Psoas muscle (tissue), 8 donors: ENCODE measurements around the gene DCAF16. TPM values are rescaled to one million over a fixed set of nuclear protein-coding genes. Genes with fewer than 3 reads are reported as not detected.
A peak's percentile ranks its signal among the peaks of the same experiment; 100 is the strongest.

Experiments used
- ATAC-seq, 4 donors: fragments of 200-7000 bp; cut with Tn5 transposase; one replicate each; pipeline ENCODE4 v1.9.1; 2020; ENCODE audit warnings: moderate library complexity in 3 of 4, mild to moderate bottlenecking in 2 of 4
- DNase-seq, 2 donors: peaks; one replicate each; pipeline ENCODE4 v3.0.0-alpha.2; 2020
- H3K27ac ChIP-seq: fragments of 200-600 bp; one replicate; pipeline ENCODE4 v1.8.0; 2022
- H3K27me3 ChIP-seq, 3 donors: fragments of 200-600 bp in 1 of 3; one replicate each; pipeline versions ENCODE4 v1.6.1 to v1.8.0; 2013 to 2022; ENCODE audit warnings: low read length in 2 of 3, mild to moderate bottlenecking in 2 of 3, moderate library complexity in 1 of 3; ENCODE audit not compliant: insufficient read depth in 3 of 3
- H3K36me3 ChIP-seq, 2 donors: fragments of 200-600 bp in 1 of 2; one replicate each; pipeline versions ENCODE4 v1.6.1 to v1.8.0; 2013 to 2022; ENCODE audit warnings: low read depth in 1 of 2, mild to moderate bottlenecking in 1 of 2, moderate library complexity in 1 of 2; ENCODE audit not compliant: insufficient read depth in 1 of 2
- H3K4me1 ChIP-seq: fragments of 200-600 bp; one replicate; pipeline ENCODE4 v1.8.0; 2022
- H3K4me3 ChIP-seq: fragments of 200-600 bp; one replicate; pipeline ENCODE4 v1.8.0; 2022; ENCODE audit warnings: mild to moderate bottlenecking
- H3K9me3 ChIP-seq: fragments of 200-600 bp; one replicate; pipeline ENCODE4 v1.8.0; 2022
- WGBS, 3 donors: extraction: QIAGEN DNeasy Blood & Tissue Kit; methylation state at CpG; one replicate each; pipeline versions ENCODE4 v1.1.6 to v1.1.7; 2013; 5-methylcytosine and 5-hydroxymethylcytosine counted together
- intact Hi-C, 2 donors: fragments of 100-400 bp; cut with DNase I; formaldehyde crosslinking; loops; one replicate each; pipeline versions ENCODE4 v1.11.0 to v1.14.2; 2022
- polyA plus RNA-seq, 3 donors: library from polyadenylated mRNA; stranded (reverse); fragments of 200-250 nt; gene quantifications; one replicate each; pipeline ENCODE4 v1.2.3, GENCODE V29; 2013
- total RNA-seq, 4 donors: library from RNA; stranded (reverse); fragmentation: NEBNext Ultra II Directional in 2 of 4; extraction: Animal tissue kit (Norgen Biotek cat#: 25700) in 2 of 4; gene quantifications; one replicate each; pipeline versions ENCODE4 v1.2.1 to v1.2.4, GENCODE V29; 2021 to 2023
- TF ChIP-seq, protein P1 (sequence below): fragments of 200-600 bp; IDR thresholded peaks from one replicate; pipeline ENCODE4 v1.8.0; 2022; ENCODE audit warnings: antibody characterized with exemption
- donor health status: healthy with polysubstance abuse.
- donor health status: DM: no; HTN: no; CAD: no; lungs with moderate emphysema.
- donor health status: Bipolar disorder and iron deficiency.
- donor health status: healthy.
- donor health status: DM: yes; HTN: yes; CAD: no.
- donor health status: DM: no; HTN: no; CAD: no.
- donor health status: DM: no; HTN: no; CAD: no.
- donor health status: DM: yes; HTN: yes; CAD: no.

The DCAF16 gene
- total and polyA plus RNA-seq, 7 donors = 3.7 to 14.8 (median 10.4) TPM

GRCh38 chr4:17765514-17766286, 44.9 kb downstream of the DCAF16 start:
- Histone ChIP-seq H3K4me1 (peaks cover 21% of the 10 kb centered on the region), H3K9me3 (peaks cover 4% of the 10 kb centered on the region), H3K27ac (no peak overlapping the region), H3K27me3 (peaks cover 0 to 2% (median 0%) of the 10 kb centered on the region in 3 donors), H3K36me3 (no peaks in the 10 kb centered on the region), H3K4me3 (no peak overlapping the region)
- ATAC-seq (no peak), DNase-seq (no peak)
- intact Hi-C loops = no loop called here
- TF ChIP-seq, protein P1, sequence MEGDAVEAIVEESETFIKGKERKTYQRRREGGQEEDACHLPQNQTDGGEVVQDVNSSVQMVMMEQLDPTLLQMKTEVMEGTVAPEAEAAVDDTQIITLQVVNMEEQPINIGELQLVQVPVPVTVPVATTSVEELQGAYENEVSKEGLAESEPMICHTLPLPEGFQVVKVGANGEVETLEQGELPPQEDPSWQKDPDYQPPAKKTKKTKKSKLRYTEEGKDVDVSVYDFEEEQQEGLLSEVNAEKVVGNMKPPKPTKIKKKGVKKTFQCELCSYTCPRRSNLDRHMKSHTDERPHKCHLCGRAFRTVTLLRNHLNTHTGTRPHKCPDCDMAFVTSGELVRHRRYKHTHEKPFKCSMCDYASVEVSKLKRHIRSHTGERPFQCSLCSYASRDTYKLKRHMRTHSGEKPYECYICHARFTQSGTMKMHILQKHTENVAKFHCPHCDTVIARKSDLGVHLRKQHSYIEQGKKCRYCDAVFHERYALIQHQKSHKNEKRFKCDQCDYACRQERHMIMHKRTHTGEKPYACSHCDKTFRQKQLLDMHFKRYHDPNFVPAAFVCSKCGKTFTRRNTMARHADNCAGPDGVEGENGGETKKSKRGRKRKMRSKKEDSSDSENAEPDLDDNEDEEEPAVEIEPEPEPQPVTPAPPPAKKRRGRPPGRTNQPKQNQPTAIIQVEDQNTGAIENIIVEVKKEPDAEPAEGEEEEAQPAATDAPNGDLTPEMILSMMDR = no peak
- 58 to 68% (median 67%) methylated on average over 11 of the region's 11 CpGs for WGBS, 3 donors

GRCh38 chr4:17763931-17764330, 46.6 kb downstream of the DCAF16 start:
- TF ChIP-seq, protein P1 = no peak
- H3K27me3 ChIP-seq = peaks cover 0 to 2% (median 0%) of the 10 kb centered on the region in 3 donors
- WGBS, 3 donors = 24 to 28% (median 26%) methylated on average over 5 of the region's 5 CpGs
- no peaks in the 10 kb centered on the region for H3K36me3 ChIP-seq
- intact Hi-C loops = no loop called here
- peak overlapping the region; percentile 51 for H3K27ac ChIP-seq
- H3K4me3 ChIP-seq = no peak overlapping the region
- DNase-seq = no peak
- no peak for ATAC-seq
- peaks cover 4% of the 10 kb centered on the region for H3K9me3 ChIP-seq
- H3K4me1 ChIP-seq = peaks cover 9% of the 10 kb centered on the region

GRCh38 chr4:17763416-17763815, 47.1 kb downstream of the DCAF16 start:
- TF ChIP-seq, protein P1 = no peak
- Histone ChIP-seq H3K9me3 (peaks cover 4% of the 10 kb centered on the region), H3K27me3 (peaks cover 0 to 2% (median 0%) of the 10 kb centered on the region in 3 donors), H3K4me1 (peaks cover 9% of the 10 kb centered on the region), H3K27ac (peak overlapping the region; percentile 51), H3K4me3 (no peak overlapping the region), H3K36me3 (no peaks in the 10 kb centered on the region)
- 25 to 39% (median 28%) methylated on average over 3 of the region's 3 CpGs for WGBS, 3 donors
- ATAC-seq (peak in 3 of 4 donors; percentile 70 to 84 (median 72)), DNase-seq (no peak)
- intact Hi-C loops = no loop called here

DNA sequence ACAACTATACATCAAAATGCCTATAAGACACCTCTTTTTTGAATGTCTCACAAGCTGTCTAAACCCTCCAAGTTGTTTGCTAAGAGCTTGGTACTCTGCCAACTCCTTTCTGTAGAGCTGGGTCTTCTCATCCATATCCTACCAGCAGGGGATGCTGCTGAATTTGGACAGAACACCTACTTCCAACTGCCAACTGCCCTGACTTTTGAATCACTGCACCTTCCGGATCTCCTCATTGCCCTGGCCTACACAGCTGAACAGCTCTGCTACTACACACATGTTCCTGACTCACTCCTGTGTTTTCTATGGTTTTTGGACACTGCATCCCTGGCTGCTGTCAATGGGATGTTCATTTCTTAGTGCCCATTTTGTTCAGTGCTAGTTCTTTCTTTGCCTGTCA, 47.8 kb downstream of the DCAF16 start:
- H3K27me3 ChIP-seq = peaks cover 0 to 2% (median 0%) of the 10 kb centered on the region in 3 donors
- peaks cover 4% of the 10 kb centered on the region for H3K9me3 ChIP-seq
- H3K4me3 ChIP-seq = no peak overlapping the region
- TF ChIP-seq, protein P1 = peak; percentile 26
- WGBS, 3 donors = 38 to 76% (median 40%) methylated on average over 1 of the region's 1 CpG
- DNase-seq = no peak
- intact Hi-C loops = no loop called here
- no peaks in the 10 kb centered on the region for H3K36me3 ChIP-seq
- H3K4me1 ChIP-seq = peaks cover 9% of the 10 kb centered on the region
- ATAC-seq = peak; percentile 67 to 86 (median 76)
- peak overlapping the region; percentile 51 for H3K27ac ChIP-seq
